ENCODE data around the gene PROK2. TPM values are rescaled to one million over a fixed set of nuclear protein-coding genes. Genes with fewer than 3 reads are reported as not detected.

PROK2 gene
- total and polyA plus RNA-seq, 2 donors (not counting 1 experiment from before 2014, with no cell fraction given), result 0.06 TPM; not detected in 1

Small RNA genes within 50 kb of the gene (small RNA-seq; reads per million reads assigned to genes)
- not detected for gene RN7SL271P (ENCODE audit: insufficient read length, low read depth, low replicate concordance)

Other genes starting within 250 kb of the PROK2 start
- 508 and 530 TPM in 2 replicates for gene FOXP1, start 201.4 kb downstream of the PROK2 start, total RNA-seq
- 91.1 and 133 TPM in 2 replicates for gene FOXP1, start 201.4 kb downstream of the PROK2 start, polyA plus RNA-seq
- gene EIF4E3, start 59.7 kb downstream of the PROK2 start, total RNA-seq, result 4.2 and 5.0 TPM in 2 replicates
- gene EIF4E3, start 59.7 kb downstream of the PROK2 start, polyA plus RNA-seq, result 1.00 and 1.6 TPM in 2 replicates
- not detected in 2 replicates for gene GPR27, start 31.3 kb downstream of the PROK2 start, total RNA-seq
- gene GPR27, start 31.3 kb downstream of the PROK2 start, polyA plus RNA-seq, result 0.04 and 0.07 TPM in 2 replicates

Data from B cell (primary cell).